IMR-90 (cell line): ENCODE data around the gene EIF4E3. TPM values are rescaled to one million over a fixed set of nuclear protein-coding genes. Genes with fewer than 3 reads are reported as not detected.

ENCODE experiments used
- ATAC-seq: fragments of 200-7000 bp; cut with Tn5 transposase; 2 replicates; pipeline ENCODE4 v1.9.1; 2020; ENCODE audit warnings: low read depth, mild to moderate bottlenecking, moderate library complexity
- BruUV-seq: library from RNA; stranded (reverse); fragments of 400-500 nt; replicated peaks from 2 replicates; lab custom pipeline; 2021; lab: Mats Ljungman, UMichigan
- CTCF ChIA-PET: fragments of 300-600 bp; formaldehyde crosslinking; extraction: SDS; loops from one replicate; lab custom pipeline; 2021; ENCODE audit warnings: antibody characterized with exemption; lab: Yijun Ruan, JAX
- POLR2A ChIA-PET: fragments of 300-600 bp; sonication (Branson Sonifier 250); formaldehyde crosslinking; loops from one replicate; lab custom pipeline; 2022; ENCODE audit warnings: antibody characterized with exemption; ENCODE audit not compliant: unreplicated experiment; lab: Charles Lee
- DNase-seq: peaks from one replicate; pipeline ENCODE4 v3.0.0; 2013
- H2AFZ ChIP-seq: replicated peaks from 2 replicates; pipeline ENCODE3; 2013; ENCODE audit warnings: low read length, mild to moderate bottlenecking; ENCODE audit not compliant: poor library complexity
- H2AK5ac ChIP-seq: 2 replicates; pipeline ENCODE4 v1.6.1; 2013; ENCODE audit warnings: low read depth, low read length, inconsistent platforms
- H2AK9ac ChIP-seq: replicated peaks from 2 replicates; pipeline ENCODE3; 2013; ENCODE audit warnings: mild to moderate bottlenecking, low read depth, low read length, moderate library complexity; ENCODE audit not compliant: poor library complexity
- H2BK120ac ChIP-seq: 2 replicates; pipeline ENCODE4 v1.6.1; 2013; ENCODE audit warnings: low read depth, low read length, inconsistent platforms
- H2BK15ac ChIP-seq: 3 replicates; pipeline ENCODE4 v1.6.1; 2013; ENCODE audit warnings: low read depth, low read length, inconsistent platforms
- H2BK20ac ChIP-seq: 2 replicates; pipeline ENCODE4 v1.6.1; 2013; ENCODE audit warnings: low read depth, mild to moderate bottlenecking, inconsistent platforms, low read length, moderate library complexity
- H2BK5ac ChIP-seq: 2 replicates; pipeline ENCODE4 v1.6.1; 2013; ENCODE audit warnings: mild to moderate bottlenecking, low read depth, low read length, inconsistent platforms; ENCODE audit not compliant: poor library complexity, severe bottlenecking
- H3K14ac ChIP-seq: replicated peaks from 2 replicates; pipeline ENCODE4 v1.6.1; 2013; ENCODE audit warnings: low read depth, low read length, inconsistent platforms
- H3K18ac ChIP-seq: 2 replicates; pipeline ENCODE4 v1.6.1; 2013; ENCODE audit warnings: low read depth, low read length, control low read depth
- H3K23ac ChIP-seq: 2 replicates; pipeline ENCODE4 v1.6.1; 2013; ENCODE audit warnings: low read depth, low read length, inconsistent platforms
- H3K27ac ChIP-seq: 2 replicates; pipeline ENCODE4 v1.5.1; 2013; ENCODE audit warnings: mild to moderate bottlenecking, control low read depth, low read length; ENCODE audit not compliant: insufficient read depth
- H3K27me3 ChIP-seq: 2 replicates; pipeline ENCODE4 v1.6.1; 2013; ENCODE audit warnings: low read length; ENCODE audit not compliant: control insufficient read depth, insufficient read depth
- H3K36me3 ChIP-seq: 2 replicates; pipeline ENCODE4 v1.6.1; 2013; ENCODE audit warnings: low read length, mixed read lengths; ENCODE audit not compliant: control insufficient read depth, insufficient read depth
- H3K4ac ChIP-seq: 2 replicates; pipeline ENCODE4 v1.6.1; 2013; ENCODE audit warnings: low read depth, low read length, inconsistent platforms
- H3K4me1 ChIP-seq: 2 replicates; pipeline ENCODE4 v1.6.1; 2013; ENCODE audit warnings: low read length, mixed read lengths; ENCODE audit not compliant: control insufficient read depth, insufficient read depth
- H3K4me2 ChIP-seq: 2 replicates; pipeline ENCODE4 v1.6.1; 2013; ENCODE audit warnings: low read depth, mild to moderate bottlenecking, control low read depth, low read length, moderate library complexity
- H3K4me3 ChIP-seq: 2 replicates; pipeline ENCODE4 v1.5.1; 2013; ENCODE audit warnings: low read depth, mild to moderate bottlenecking, control low read depth, low read length, moderate library complexity; ENCODE audit not compliant: insufficient read depth
- H3K56ac ChIP-seq: 2 replicates; pipeline ENCODE4 v1.6.1; 2013; ENCODE audit warnings: low read length, inconsistent platforms; ENCODE audit not compliant: insufficient read depth; ENCODE audit errors: extremely low read depth
- H3K79me1 ChIP-seq, 2 experiments: 2 replicates each; pipeline ENCODE4 v1.6.1; 2013; ENCODE audit warnings: low read length in 2 of 2, inconsistent platforms in 1 of 2, low read depth in 1 of 2
- H3K9ac ChIP-seq: 2 replicates; pipeline ENCODE4 v1.6.1; 2013; ENCODE audit warnings: low read depth, low read length, control low read depth
- H3K9me1 ChIP-seq: 2 replicates; pipeline ENCODE4 v1.6.1; 2013; ENCODE audit warnings: low read length, inconsistent platforms; ENCODE audit not compliant: insufficient read depth
- H3K9me3 ChIP-seq: 2 replicates; pipeline ENCODE4 v1.6.1; 2013; ENCODE audit warnings: low read length; ENCODE audit not compliant: control insufficient read depth, insufficient read depth
- H4K20me1 ChIP-seq: 2 replicates; pipeline ENCODE4 v1.6.1; 2013; ENCODE audit warnings: low read length, inconsistent platforms; ENCODE audit not compliant: insufficient read depth
- H4K5ac ChIP-seq: 2 replicates; pipeline ENCODE4 v1.6.1; 2013; ENCODE audit warnings: mild to moderate bottlenecking, low read depth, low read length, control low read depth
- H4K8ac ChIP-seq, 2 experiments: 2 replicates each; pipeline ENCODE4 v1.6.1; 2013; ENCODE audit warnings: low read depth in 2 of 2, low read length in 2 of 2, control low read depth in 1 of 2, inconsistent platforms in 1 of 2
- H4K91ac ChIP-seq: 2 replicates; pipeline ENCODE4 v1.6.1; 2013; ENCODE audit warnings: low read depth, low read length, inconsistent platforms; ENCODE audit not compliant: insufficient read depth
- CEBPB ChIP-seq: IDR thresholded peaks from 2 replicates; pipeline ENCODE4 v1.6.1; 2012; ENCODE audit warnings: low read depth, low read length, improper control_type of control experiment
- CHD1 ChIP-seq: IDR thresholded peaks from 2 replicates; pipeline ENCODE4 v1.6.1; 2012; ENCODE audit warnings: low read depth, low read length, improper control_type of control experiment
- FOS ChIP-seq: fragments of 150-350 bp; IDR thresholded peaks from 2 replicates; pipeline ENCODE4 v1.6.1; 2016; ENCODE audit warnings: low read depth, low read length
- MAFK ChIP-seq: IDR thresholded peaks from 2 replicates; pipeline ENCODE4 v1.6.1; 2012; ENCODE audit warnings: low read depth, low read length, improper control_type of control experiment
- MXI1 ChIP-seq: IDR thresholded peaks from 2 replicates; pipeline ENCODE4 v1.6.1; 2012; ENCODE audit warnings: low read depth, mild to moderate bottlenecking, low read length, moderate library complexity, borderline replicate concordance
- NFE2L2 ChIP-seq: fragments of 150-350 bp; IDR thresholded peaks from 2 replicates; pipeline ENCODE4 v1.6.1; 2016; ENCODE audit warnings: low read depth, mild to moderate bottlenecking, low read length
- RCOR1 ChIP-seq: IDR thresholded peaks from 2 replicates; pipeline ENCODE4 v1.6.1; 2012; ENCODE audit warnings: mild to moderate bottlenecking, low read length, improper control_type of control experiment; ENCODE audit not compliant: insufficient replicate concordance
- SMC3 ChIP-seq: fragments of 150-350 bp; IDR thresholded peaks from 2 replicates; pipeline ENCODE4 v1.6.1; 2016; ENCODE audit warnings: low read depth, mild to moderate bottlenecking, antibody characterized with exemption, low read length, moderate library complexity
- WGBS, 2 experiments: methylation state at CpG; one replicate each; pipeline versions ENCODE4 v1.1.5 to v1.1.7; 2013; ENCODE audit warnings: missing lambda C conversion rate in 2 of 2; ENCODE audit not compliant: insufficient read length in 1 of 2; ENCODE audit errors: extremely low coverage in 2 of 2; 5-methylcytosine and 5-hydroxymethylcytosine counted together
- dilution Hi-C: fragments of 300-500 bp; cut with HindIII; formaldehyde crosslinking; loops from one replicate; pipeline ENCODE4 v1.14.3; 2018; ENCODE audit warnings: low sequenced_read_pairs; ENCODE audit not compliant: unreplicated experiment
- in situ Hi-C: fragments of 300-500 bp; cut with MboI; formaldehyde crosslinking; loops from 3 replicates; pipeline ENCODE4 v1.14.3; 2019; ENCODE audit warnings: low sequenced_read_pairs, inconsistent platforms, mixed read lengths
- intact Hi-C: fragments of 100-400 bp; cut with micrococcal nuclease; formaldehyde crosslinking; loops from 2 replicates; pipeline ENCODE4 v1.10.0; 2022
- polyA plus RNA-seq, 3 experiments: library from polyadenylated mRNA; depleted of rRNA; stranded (reverse); fragments of >200 nt; gene quantifications; 2 replicates each; pipeline ENCODE4 v1.2.3, GENCODE V29; 2012; ENCODE audit warnings: low replicate concordance in 1 of 3
- total RNA-seq: library from RNA; depleted of rRNA; stranded (reverse); fragments of >200 nt; gene quantifications from 2 replicates; pipeline ENCODE4 v1.2.3, GENCODE V29; 2012
- TF ChIP-seq, protein P1 (sequence below): fragments of 150-350 bp; IDR thresholded peaks from 2 replicates; pipeline ENCODE4 v1.6.1; 2017; ENCODE audit warnings: mild to moderate bottlenecking, antibody characterized with exemption, low read length, low read depth
- TF ChIP-seq, protein P2 (sequence below): conservative IDR thresholded peaks from 2 replicates; pipeline ENCODE4 v1.5.1; 2012; ENCODE audit warnings: mild to moderate bottlenecking, low read depth, low read length, improper control_type of control experiment
- TF ChIP-seq, protein P3 (sequence below): fragments of 150-350 bp; IDR thresholded peaks from 2 replicates; pipeline ENCODE4 v1.6.1; 2016; ENCODE audit warnings: low read depth, mild to moderate bottlenecking, low read length, moderate library complexity, borderline replicate concordance

Gene EIF4E3
- total and polyA plus RNA-seq, 2 of the 4 experiments (the other 2 are of a cell fraction): 0.72 to 1.1 TPM

DNA sequence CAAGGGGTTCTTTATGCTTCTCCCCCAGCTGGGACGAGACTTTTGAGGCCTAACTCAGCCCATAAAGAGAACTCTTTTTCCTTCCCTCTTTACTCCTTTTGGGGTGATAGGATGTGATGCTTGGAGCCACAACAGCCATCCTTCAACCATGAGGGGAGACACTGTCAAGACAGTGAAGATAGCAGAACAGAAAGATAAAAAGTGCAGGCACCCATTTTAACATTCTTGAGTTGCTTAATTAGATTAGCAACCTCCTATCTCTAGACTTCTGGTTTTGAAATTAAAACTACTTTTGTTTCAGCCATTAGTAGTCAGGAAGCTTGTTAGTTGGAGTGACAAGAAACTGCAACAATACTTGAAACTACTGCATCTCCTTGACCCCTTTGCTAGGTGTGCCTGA is 34.9 kb upstream of the EIF4E3 start:
- no peak overlapping the region for H4K91ac ChIP-seq
- H2AK9ac ChIP-seq: no peak overlapping the region
- CTCF ChIA-PET: interaction anchor here (0.6 kb wide), 1 partner anchor 9 kb away, joined by 3 read pairs; no protein-coding TSS in a partner anchor
- no peak overlapping the region for H2AFZ ChIP-seq
- H3K23ac ChIP-seq: no peak overlapping the region
- TF ChIP-seq, protein P1, sequence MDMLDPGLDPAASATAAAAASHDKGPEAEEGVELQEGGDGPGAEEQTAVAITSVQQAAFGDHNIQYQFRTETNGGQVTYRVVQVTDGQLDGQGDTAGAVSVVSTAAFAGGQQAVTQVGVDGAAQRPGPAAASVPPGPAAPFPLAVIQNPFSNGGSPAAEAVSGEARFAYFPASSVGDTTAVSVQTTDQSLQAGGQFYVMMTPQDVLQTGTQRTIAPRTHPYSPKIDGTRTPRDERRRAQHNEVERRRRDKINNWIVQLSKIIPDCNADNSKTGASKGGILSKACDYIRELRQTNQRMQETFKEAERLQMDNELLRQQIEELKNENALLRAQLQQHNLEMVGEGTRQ: no peak
- TF ChIP-seq SMC3 (no peak), MXI1 (no peak), FOS (no peak), RCOR1 (no peak), CHD1 (no peak), NFE2L2 (no peak), CEBPB (no peak), MAFK (no peak)
- TF ChIP-seq, protein P2, sequence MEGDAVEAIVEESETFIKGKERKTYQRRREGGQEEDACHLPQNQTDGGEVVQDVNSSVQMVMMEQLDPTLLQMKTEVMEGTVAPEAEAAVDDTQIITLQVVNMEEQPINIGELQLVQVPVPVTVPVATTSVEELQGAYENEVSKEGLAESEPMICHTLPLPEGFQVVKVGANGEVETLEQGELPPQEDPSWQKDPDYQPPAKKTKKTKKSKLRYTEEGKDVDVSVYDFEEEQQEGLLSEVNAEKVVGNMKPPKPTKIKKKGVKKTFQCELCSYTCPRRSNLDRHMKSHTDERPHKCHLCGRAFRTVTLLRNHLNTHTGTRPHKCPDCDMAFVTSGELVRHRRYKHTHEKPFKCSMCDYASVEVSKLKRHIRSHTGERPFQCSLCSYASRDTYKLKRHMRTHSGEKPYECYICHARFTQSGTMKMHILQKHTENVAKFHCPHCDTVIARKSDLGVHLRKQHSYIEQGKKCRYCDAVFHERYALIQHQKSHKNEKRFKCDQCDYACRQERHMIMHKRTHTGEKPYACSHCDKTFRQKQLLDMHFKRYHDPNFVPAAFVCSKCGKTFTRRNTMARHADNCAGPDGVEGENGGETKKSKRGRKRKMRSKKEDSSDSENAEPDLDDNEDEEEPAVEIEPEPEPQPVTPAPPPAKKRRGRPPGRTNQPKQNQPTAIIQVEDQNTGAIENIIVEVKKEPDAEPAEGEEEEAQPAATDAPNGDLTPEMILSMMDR: no peak
- TF ChIP-seq, protein P3, sequence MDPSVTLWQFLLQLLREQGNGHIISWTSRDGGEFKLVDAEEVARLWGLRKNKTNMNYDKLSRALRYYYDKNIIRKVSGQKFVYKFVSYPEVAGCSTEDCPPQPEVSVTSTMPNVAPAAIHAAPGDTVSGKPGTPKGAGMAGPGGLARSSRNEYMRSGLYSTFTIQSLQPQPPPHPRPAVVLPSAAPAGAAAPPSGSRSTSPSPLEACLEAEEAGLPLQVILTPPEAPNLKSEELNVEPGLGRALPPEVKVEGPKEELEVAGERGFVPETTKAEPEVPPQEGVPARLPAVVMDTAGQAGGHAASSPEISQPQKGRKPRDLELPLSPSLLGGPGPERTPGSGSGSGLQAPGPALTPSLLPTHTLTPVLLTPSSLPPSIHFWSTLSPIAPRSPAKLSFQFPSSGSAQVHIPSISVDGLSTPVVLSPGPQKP: no peak
- H3K9me1 ChIP-seq: no peaks in the 10 kb centered on the region
- no peak overlapping the region for H2AK5ac ChIP-seq
- no CpG with 5 or more reads among the region's 1 CpG for WGBS, 2 experiments
- no peak overlapping the region for H3K18ac ChIP-seq
- no peak overlapping the region for H3K9ac ChIP-seq
- no peak overlapping the region for H4K5ac ChIP-seq
- H3K36me3 ChIP-seq: no peaks in the 10 kb centered on the region
- dilution Hi-C loops: no loop called here
- no peak overlapping the region for H2BK5ac ChIP-seq
- no peak overlapping the region for H3K14ac ChIP-seq
- H3K56ac ChIP-seq: no peak overlapping the region
- no peak for DNase-seq
- no peak overlapping the region for H2BK15ac ChIP-seq
- H3K27ac ChIP-seq: no peak overlapping the region
- H2BK20ac ChIP-seq: no peak overlapping the region
- peaks cover 27% of the 10 kb centered on the region for H3K27me3 ChIP-seq
- H3K79me1 ChIP-seq: no peaks in the 10 kb centered on the region
- intact Hi-C loops: no loop called here
- in situ Hi-C loops: no loop called here
- H3K4ac ChIP-seq: no peak overlapping the region
- H3K9me3 ChIP-seq: no peaks in the 10 kb centered on the region
- no peak overlapping the region for H3K4me3 ChIP-seq
- H2BK120ac ChIP-seq: no peak overlapping the region
- ATAC-seq: no peak
- no peaks in the 10 kb centered on the region for H4K20me1 ChIP-seq
- BruUV-seq: no TSS peak
- H3K4me2 ChIP-seq: no peak overlapping the region
- H4K8ac ChIP-seq: no peak overlapping the region
- no peaks in the 10 kb centered on the region for H3K4me1 ChIP-seq
- POLR2A ChIA-PET: no interaction called here
